AG04450 (cell line): ENCODE data around the gene HIF1A. TPM values are rescaled to one million over a fixed set of nuclear protein-coding genes. Genes with fewer than 3 reads are reported as not detected.

Source experiments
- CTCF ChIA-PET: fragments of 300-600, 350-600 bp; formaldehyde crosslinking; extraction: SDS; loops from one replicate; lab custom pipeline; 2022; ENCODE audit warnings: antibody characterized with exemption, inconsistent platforms; lab: Charles Lee
- POLR2A ChIA-PET: fragments of 350-600 bp; formaldehyde crosslinking; extraction: SDS; loops from one replicate; lab custom pipeline; 2021; ENCODE audit warnings: antibody characterized with exemption, inconsistent platforms; lab: Yijun Ruan, JAX
- DNase-seq: peaks from one replicate; pipeline ENCODE4 v3.0.0-alpha.2; 2011; ENCODE audit warnings: low read depth, low spot score
- H3K27ac ChIP-seq: one replicate; pipeline ENCODE4 v1.5.1; 2012; ENCODE audit warnings: low read depth, low read length, control low read depth
- H3K27me3 ChIP-seq: one replicate; pipeline ENCODE4 v1.6.0; 2012; ENCODE audit warnings: low read length; ENCODE audit not compliant: control insufficient read depth, insufficient read depth
- H3K4me3 ChIP-seq: 2 replicates; pipeline ENCODE4 v1.5.1; 2011; ENCODE audit warnings: mild to moderate bottlenecking, low read depth, low read length, control low read depth
- H3K9me3 ChIP-seq: 2 replicates; pipeline ENCODE4 v1.5.1; 2012; ENCODE audit warnings: low read length; ENCODE audit not compliant: control insufficient read depth, insufficient read depth
- polyA plus RNA-seq: library from polyadenylated mRNA; depleted of rRNA; stranded (reverse); fragments of >200 nt; gene quantifications from 2 replicates; pipeline ENCODE4 v1.2.3, GENCODE V29; 2011
- TF ChIP-seq, protein P1 (sequence below): IDR thresholded peaks from 2 replicates; pipeline ENCODE4 v1.5.1; 2011; ENCODE audit warnings: low read depth, low read length, control low read depth, inconsistent platforms

The HIF1A gene
- polyA plus RNA-seq, 1 experiment: 210 TPM

DNA sequence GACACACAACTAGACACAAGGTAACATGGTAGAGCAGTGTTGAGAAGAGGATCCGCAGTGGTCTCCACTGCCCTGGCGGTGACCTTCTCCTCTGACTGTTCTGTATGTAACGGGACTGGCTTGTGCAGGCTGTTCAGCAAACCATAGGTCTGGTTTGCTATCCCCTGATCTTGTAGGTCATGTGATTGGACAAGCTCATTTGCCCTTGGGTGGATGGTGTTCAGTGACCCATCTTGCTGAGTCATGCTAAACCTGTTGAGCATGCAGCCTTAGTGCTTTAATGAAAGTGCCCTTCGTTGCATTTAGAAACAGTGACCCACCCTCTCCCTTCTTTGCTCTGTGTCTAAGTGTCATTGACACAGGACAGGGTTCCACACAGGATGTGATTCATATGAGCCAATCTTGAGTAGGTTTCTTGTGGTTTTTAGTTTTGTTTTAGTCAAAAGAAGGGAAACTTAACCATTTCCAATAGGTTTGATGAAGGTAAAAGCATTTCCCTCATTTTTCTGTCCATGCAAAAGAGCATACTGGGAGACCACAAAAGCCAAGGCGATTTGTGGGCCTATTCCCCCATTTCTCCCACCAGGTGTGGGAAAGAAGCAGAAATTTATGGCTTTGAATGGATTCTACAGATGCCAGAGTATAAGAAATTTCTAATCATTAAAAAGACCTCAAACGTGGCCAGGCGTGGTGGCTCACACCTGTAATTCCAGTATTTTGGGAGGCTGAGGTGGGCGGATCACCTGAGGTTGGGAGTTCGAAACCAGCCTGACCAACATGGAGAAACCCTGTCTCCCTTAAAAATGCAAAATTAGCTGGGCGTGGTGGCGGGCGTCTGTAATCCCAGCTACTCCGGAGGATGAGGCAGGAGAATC lies 32.6 kb upstream of the HIF1A start:
- CTCF ChIA-PET: no interaction called here
- H3K4me3 ChIP-seq: no peak overlapping the region
- H3K9me3 ChIP-seq: no peaks in the 10 kb centered on the region
- DNase-seq: no peak
- no peaks in the 10 kb centered on the region for H3K27me3 ChIP-seq
- H3K27ac ChIP-seq: peak overlapping the region; percentile 55
- POLR2A ChIA-PET: interaction anchor here (0.6 kb wide), 1 partner anchor 135 kb away, joined by 4 read pairs; no protein-coding TSS in a partner anchor
- TF ChIP-seq, protein P1, sequence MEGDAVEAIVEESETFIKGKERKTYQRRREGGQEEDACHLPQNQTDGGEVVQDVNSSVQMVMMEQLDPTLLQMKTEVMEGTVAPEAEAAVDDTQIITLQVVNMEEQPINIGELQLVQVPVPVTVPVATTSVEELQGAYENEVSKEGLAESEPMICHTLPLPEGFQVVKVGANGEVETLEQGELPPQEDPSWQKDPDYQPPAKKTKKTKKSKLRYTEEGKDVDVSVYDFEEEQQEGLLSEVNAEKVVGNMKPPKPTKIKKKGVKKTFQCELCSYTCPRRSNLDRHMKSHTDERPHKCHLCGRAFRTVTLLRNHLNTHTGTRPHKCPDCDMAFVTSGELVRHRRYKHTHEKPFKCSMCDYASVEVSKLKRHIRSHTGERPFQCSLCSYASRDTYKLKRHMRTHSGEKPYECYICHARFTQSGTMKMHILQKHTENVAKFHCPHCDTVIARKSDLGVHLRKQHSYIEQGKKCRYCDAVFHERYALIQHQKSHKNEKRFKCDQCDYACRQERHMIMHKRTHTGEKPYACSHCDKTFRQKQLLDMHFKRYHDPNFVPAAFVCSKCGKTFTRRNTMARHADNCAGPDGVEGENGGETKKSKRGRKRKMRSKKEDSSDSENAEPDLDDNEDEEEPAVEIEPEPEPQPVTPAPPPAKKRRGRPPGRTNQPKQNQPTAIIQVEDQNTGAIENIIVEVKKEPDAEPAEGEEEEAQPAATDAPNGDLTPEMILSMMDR: no peak

DNA sequence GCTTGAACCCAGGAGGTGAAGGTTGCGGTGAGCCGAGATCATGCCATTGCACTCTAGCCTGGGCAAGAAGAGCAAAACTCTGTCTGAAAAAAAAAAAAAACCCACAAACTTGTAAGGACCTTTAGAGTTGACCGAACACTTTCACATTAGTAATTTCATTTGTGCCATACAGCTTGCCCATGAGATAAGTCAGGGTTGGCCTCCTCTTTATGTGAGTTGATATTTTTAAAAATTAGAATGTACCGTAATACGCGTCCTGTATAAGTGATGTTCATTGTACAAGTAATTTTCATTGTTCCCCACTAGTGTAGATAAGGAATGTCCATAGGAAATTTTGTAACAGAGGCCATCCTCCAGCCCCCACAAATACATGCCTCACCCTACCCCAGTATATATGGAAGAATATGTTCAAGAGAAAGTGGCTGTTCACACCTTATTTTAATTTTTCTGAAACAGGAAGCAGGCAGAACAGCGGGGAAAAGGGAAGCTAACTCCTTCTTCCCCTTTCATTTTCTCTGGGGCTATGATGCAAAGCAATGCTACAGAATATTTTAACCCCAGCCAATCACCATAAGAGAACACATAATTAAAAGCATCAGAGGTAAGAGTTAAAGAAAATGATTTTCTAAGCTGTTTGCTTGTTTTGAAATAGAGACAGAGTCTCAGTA lies 31.9 kb upstream of the HIF1A start:
- no peaks in the 10 kb centered on the region for H3K27me3 ChIP-seq
- H3K9me3 ChIP-seq: no peaks in the 10 kb centered on the region
- H3K27ac ChIP-seq: no peak overlapping the region
- no peak for DNase-seq
- TF ChIP-seq, protein P1: no peak
- H3K4me3 ChIP-seq: no peak overlapping the region
- CTCF ChIA-PET: interaction anchor here (0.7 kb wide), 1 partner anchor 28 kb away, joined by 3 read pairs; no protein-coding TSS in a partner anchor
- POLR2A ChIA-PET: no interaction called here

DNA sequence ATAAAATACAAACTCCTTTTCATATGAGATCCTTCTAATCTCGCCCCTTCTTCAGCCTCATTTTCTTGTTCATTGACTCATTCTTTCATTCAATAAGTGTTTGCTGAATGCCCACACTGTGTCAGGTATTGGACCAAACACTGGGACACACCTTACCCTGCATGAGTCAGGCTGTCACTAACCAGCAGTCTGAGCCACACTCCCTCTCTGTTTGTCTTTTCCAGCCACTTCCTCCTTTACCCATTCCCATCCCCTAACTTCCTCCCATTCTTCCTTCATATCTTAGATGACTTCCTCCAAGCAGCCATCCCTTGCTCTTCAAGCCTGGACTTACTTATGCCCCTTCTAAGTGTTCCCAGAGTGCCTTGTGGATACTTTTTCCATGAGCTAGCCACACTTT lies 27.0 kb upstream of the HIF1A start:
- Histone ChIP-seq H3K9me3 (no peaks in the 10 kb centered on the region), H3K4me3 (no peak overlapping the region), H3K27ac (no peak overlapping the region), H3K27me3 (no peaks in the 10 kb centered on the region)
- TF ChIP-seq, protein P1: no peak
- ChIA-PET POLR2A (no interaction called here), CTCF (no interaction called here)
- DNase-seq: no peak

DNA sequence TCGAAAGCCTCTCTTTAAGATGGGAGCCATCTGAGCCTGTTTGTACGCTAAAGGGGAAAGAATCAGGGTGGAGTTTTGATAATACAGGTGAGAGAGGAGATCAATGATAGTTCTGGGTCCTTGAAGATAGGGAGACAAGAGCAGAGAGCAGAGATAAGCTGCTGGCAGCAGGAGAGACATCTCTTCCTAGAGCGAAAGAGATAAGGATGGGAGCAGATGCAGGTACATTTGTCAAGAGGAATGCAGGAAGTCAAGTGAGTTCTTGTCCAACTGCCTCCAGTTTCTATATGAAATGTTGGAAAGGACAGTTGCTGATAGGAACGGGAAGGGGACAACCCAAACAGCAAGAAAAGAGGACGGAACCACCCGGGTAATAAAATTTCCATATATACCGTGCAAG lies 24.7 kb upstream of the HIF1A start:
- H3K4me3 ChIP-seq: no peak overlapping the region
- CTCF ChIA-PET: no interaction called here

More for the DNA sequence above, 24.7 kb upstream of the HIF1A start:
- no peaks in the 10 kb centered on the region for H3K9me3 ChIP-seq
- H3K27me3 ChIP-seq: no peaks in the 10 kb centered on the region
- no peak overlapping the region for H3K27ac ChIP-seq
- DNase-seq: no peak
- POLR2A ChIA-PET: no interaction called here
- TF ChIP-seq, protein P1: no peak
